HEK293 (cell line): ENCODE data around the gene GSC.
A peak's percentile ranks its signal among the peaks of the same experiment; 100 is the strongest.

ENCODE experiments used
- CTCF ChIA-PET: fragments of 350-600 bp; formaldehyde crosslinking; extraction: SDS; loops from one replicate; lab custom pipeline; 2021; ENCODE audit warnings: antibody characterized with exemption; lab: Yijun Ruan, JAX
- POLR2A ChIA-PET: fragments of 300-600 bp; formaldehyde crosslinking; extraction: SDS; loops from one replicate; lab custom pipeline; 2020; ENCODE audit warnings: antibody characterized with exemption, inconsistent platforms; lab: Yijun Ruan, JAX
- H3K27ac ChIP-seq: fragments of 200-500 bp; sonication (Bioruptor generic); 2 replicates; pipeline ENCODE4 v1.5.1; 2014; ENCODE audit warnings: low read depth, low read length, control low read depth, inconsistent platforms; ENCODE audit errors: extremely low read depth
- H3K36me3 ChIP-seq, 2 experiments: fragments of 200-500 bp in 1 of 2; sonication (Bioruptor generic) in 1 of 2; 1 replicate in 1 of 2; 2 replicates in 1 of 2; pipeline ENCODE4 v1.5.1; 2014 to 2017; ENCODE audit warnings: inconsistent platforms in 2 of 2, low read length in 2 of 2; ENCODE audit not compliant: control insufficient read depth in 2 of 2, insufficient read depth in 1 of 2
- H3K4me1 ChIP-seq: fragments of 200-500 bp; sonication (Bioruptor generic); 2 replicates; pipeline ENCODE4 v1.5.1; 2014; ENCODE audit warnings: mild to moderate bottlenecking, low read length, inconsistent platforms; ENCODE audit not compliant: control insufficient read depth, insufficient read depth
- H3K4me3 ChIP-seq: 2 replicates; pipeline ENCODE4 v1.5.1; 2011; ENCODE audit warnings: low read depth, mild to moderate bottlenecking, control low read depth, low read length, moderate library complexity
- H3K9me3 ChIP-seq: fragments of 200-500 bp; sonication (Bioruptor generic); 2 replicates; pipeline ENCODE4 v1.5.1; 2014; ENCODE audit warnings: low read depth, low read length, inconsistent platforms; ENCODE audit not compliant: control insufficient read depth, insufficient read depth
- BCL11B ChIP-seq: fragments of 450-650 bp; formaldehyde crosslinking; IDR thresholded peaks from 2 replicates; pipeline ENCODE4 v1.5.1; 2016; ENCODE audit warnings: low read depth, missing biosample characterization, missing genetic modification characterization
- GFI1B ChIP-seq: fragments of 450-650 bp; formaldehyde crosslinking; IDR thresholded peaks from 2 replicates; pipeline ENCODE4 v1.5.1; 2016; ENCODE audit warnings: missing biosample characterization, missing genetic modification characterization
- GLI4 ChIP-seq: fragments of 450-650 bp; formaldehyde crosslinking; IDR thresholded peaks from 2 replicates; pipeline ENCODE4 v1.5.1; 2016; ENCODE audit warnings: missing biosample characterization, missing genetic modification characterization
- SCRT2 ChIP-seq: fragments of 450-650 bp; formaldehyde crosslinking; IDR thresholded peaks from 2 replicates; pipeline ENCODE4 v1.5.1; 2016; ENCODE audit warnings: missing biosample characterization, missing genetic modification characterization
- SP2 ChIP-seq: fragments of 450-650 bp; formaldehyde crosslinking; IDR thresholded peaks from 2 replicates; pipeline ENCODE4 v1.5.1; 2016; ENCODE audit warnings: missing biosample characterization, missing genetic modification characterization
- SP3 ChIP-seq: fragments of 450-650 bp; formaldehyde crosslinking; IDR thresholded peaks from 2 replicates; pipeline ENCODE4 v1.5.1; 2016; ENCODE audit warnings: missing biosample characterization, missing genetic modification characterization
- YY1 ChIP-seq: fragments of 450-650 bp; formaldehyde crosslinking; IDR thresholded peaks from 2 replicates; pipeline ENCODE4 v1.5.1; 2018; ENCODE audit warnings: missing biosample characterization, missing genetic modification characterization
- ZBTB17 ChIP-seq: fragments of 450-650 bp; formaldehyde crosslinking; IDR thresholded peaks from 2 replicates; pipeline ENCODE4 v1.5.1; 2016; ENCODE audit warnings: missing biosample characterization, missing genetic modification characterization
- ZIC2 ChIP-seq: fragments of 450-650 bp; formaldehyde crosslinking; IDR thresholded peaks from 2 replicates; pipeline ENCODE4 v1.5.1; 2016; ENCODE audit warnings: missing biosample characterization, missing genetic modification characterization
- ZNF112 ChIP-seq: fragments of 450-650 bp; formaldehyde crosslinking; IDR thresholded peaks from 2 replicates; pipeline ENCODE4 v1.5.0; 2017; ENCODE audit warnings: missing biosample characterization, missing genetic modification characterization
- ZNF175 ChIP-seq: fragments of 450-650 bp; formaldehyde crosslinking; IDR thresholded peaks from 2 replicates; pipeline ENCODE4 v1.5.1; 2016; ENCODE audit warnings: missing biosample characterization, missing genetic modification characterization
- ZNF214 ChIP-seq: fragments of 450-650 bp; formaldehyde crosslinking; IDR thresholded peaks from 2 replicates; pipeline ENCODE4 v1.5.1; 2017; ENCODE audit warnings: missing biosample characterization, mild to moderate bottlenecking, missing genetic modification characterization, borderline replicate concordance
- ZNF341 ChIP-seq: fragments of 450-650 bp; formaldehyde crosslinking; IDR thresholded peaks from 2 replicates; pipeline ENCODE4; 2016; ENCODE audit warnings: low read depth, missing biosample characterization, missing genetic modification characterization
- ZNF521 ChIP-seq: fragments of 450-650 bp; formaldehyde crosslinking; IDR thresholded peaks from 2 replicates; pipeline ENCODE4 v1.5.1; 2017; ENCODE audit warnings: missing biosample characterization, mild to moderate bottlenecking, missing genetic modification characterization
- ZNF600 ChIP-seq: fragments of 450-650 bp; formaldehyde crosslinking; IDR thresholded peaks from 2 replicates; pipeline ENCODE4 v1.5.1; 2016; ENCODE audit warnings: missing biosample characterization, missing genetic modification characterization
- ZNF664 ChIP-seq: fragments of 450-650 bp; formaldehyde crosslinking; IDR thresholded peaks from 2 replicates; pipeline ENCODE4 v1.5.1; 2016; ENCODE audit warnings: missing biosample characterization, missing genetic modification characterization
- TF ChIP-seq, protein P1 (sequence below): fragments of 450-650 bp; formaldehyde crosslinking; IDR thresholded peaks from 2 replicates; pipeline ENCODE4 v1.5.1; 2016; ENCODE audit warnings: missing biosample characterization, missing genetic modification characterization
- TF ChIP-seq, protein P2 (sequence below): fragments of 450-650 bp; formaldehyde crosslinking; IDR thresholded peaks from 2 replicates; pipeline ENCODE4 v1.5.1; 2016; ENCODE audit warnings: missing biosample characterization, missing genetic modification characterization, low read depth
- TF ChIP-seq, protein P3 (sequence below): fragments of 450-650 bp; formaldehyde crosslinking; IDR thresholded peaks from 2 replicates; pipeline ENCODE4 v1.5.0; 2017; ENCODE audit warnings: missing biosample characterization, missing genetic modification characterization, borderline replicate concordance

The GSC gene

DNA sequence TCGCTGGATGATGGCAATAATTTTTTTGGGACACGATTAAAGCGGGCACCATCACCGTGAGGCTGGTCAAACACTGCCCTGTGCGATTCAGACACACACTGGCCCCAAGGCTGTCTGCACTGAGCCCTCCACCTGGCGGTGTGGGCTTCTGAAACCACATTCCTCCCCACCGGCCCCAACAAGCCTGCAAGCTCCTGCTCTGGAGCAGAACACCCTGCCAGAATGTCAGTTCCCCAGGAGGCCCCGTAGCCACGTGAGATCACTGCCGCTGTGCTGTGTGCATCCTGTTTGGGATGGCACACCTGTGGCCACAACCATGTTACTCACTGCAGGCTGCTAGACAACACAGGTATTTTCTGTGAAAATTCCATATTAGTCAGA, 7.9 kb downstream of the GSC start:
- no peaks in the 10 kb centered on the region for H3K4me1 ChIP-seq

DNA sequence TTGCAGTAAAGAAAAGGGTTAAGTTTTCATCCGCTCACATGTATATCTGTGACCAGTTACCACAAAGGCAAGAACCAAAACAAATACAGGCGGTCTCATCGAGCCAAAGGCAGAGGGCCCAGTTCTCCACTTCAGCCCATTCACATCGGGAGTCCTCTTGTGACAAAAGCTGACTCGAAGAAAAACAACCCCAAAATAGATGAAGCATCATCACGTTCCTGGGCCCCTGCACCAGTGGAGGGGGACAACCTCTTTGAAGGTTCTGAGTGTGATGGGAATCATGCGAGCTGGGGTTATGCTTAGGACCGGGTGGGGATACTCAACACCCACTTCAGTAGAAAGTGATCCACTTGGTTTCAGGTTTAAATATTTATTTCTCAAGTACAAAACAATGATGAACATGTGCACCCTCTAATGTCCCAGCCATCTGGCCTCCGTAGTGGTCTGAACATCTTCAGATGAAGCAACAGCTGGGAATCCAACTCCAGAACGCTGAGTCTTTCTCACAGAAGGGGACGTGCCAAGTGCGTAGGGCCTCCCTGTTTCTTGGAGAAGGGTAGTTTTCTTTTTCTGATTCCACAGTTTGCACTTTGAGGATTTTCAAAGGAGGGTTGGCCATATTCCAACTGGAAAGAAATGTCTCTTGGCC, 8.4 kb downstream of the GSC start:
- Histone ChIP-seq H3K9me3 (no peaks in the 10 kb centered on the region), H3K27ac (no peak overlapping the region), H3K4me3 (no peak overlapping the region), H3K4me1 (no peaks in the 10 kb centered on the region), H3K36me3 (no peaks in the 10 kb centered on the region)
- POLR2A ChIA-PET, result no interaction called here
- CTCF ChIA-PET, result no interaction called here
- no peak for TF ChIP-seq ZNF214 (tag by site-specific recombination)
- TF ChIP-seq ZNF600 (tag by site-specific recombination), result no peak
- TF ChIP-seq YY1 (tag by site-specific recombination), result no peak
- no peak for TF ChIP-seq ZIC2 (tag by site-specific recombination)
- no peak for TF ChIP-seq SP3
- TF ChIP-seq ZNF175 (tag by site-specific recombination), result no peak
- TF ChIP-seq, protein P1, sequence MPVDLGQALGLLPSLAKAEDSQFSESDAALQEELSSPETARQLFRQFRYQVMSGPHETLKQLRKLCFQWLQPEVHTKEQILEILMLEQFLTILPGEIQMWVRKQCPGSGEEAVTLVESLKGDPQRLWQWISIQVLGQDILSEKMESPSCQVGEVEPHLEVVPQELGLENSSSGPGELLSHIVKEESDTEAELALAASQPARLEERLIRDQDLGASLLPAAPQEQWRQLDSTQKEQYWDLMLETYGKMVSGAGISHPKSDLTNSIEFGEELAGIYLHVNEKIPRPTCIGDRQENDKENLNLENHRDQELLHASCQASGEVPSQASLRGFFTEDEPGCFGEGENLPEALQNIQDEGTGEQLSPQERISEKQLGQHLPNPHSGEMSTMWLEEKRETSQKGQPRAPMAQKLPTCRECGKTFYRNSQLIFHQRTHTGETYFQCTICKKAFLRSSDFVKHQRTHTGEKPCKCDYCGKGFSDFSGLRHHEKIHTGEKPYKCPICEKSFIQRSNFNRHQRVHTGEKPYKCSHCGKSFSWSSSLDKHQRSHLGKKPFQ (tag by site-specific recombination), result no peak

More for the DNA sequence above, 7.9 kb downstream of the GSC start:
- Histone ChIP-seq H3K27ac (no peak overlapping the region), H3K4me3 (no peak overlapping the region)
- TF ChIP-seq, protein P2, sequence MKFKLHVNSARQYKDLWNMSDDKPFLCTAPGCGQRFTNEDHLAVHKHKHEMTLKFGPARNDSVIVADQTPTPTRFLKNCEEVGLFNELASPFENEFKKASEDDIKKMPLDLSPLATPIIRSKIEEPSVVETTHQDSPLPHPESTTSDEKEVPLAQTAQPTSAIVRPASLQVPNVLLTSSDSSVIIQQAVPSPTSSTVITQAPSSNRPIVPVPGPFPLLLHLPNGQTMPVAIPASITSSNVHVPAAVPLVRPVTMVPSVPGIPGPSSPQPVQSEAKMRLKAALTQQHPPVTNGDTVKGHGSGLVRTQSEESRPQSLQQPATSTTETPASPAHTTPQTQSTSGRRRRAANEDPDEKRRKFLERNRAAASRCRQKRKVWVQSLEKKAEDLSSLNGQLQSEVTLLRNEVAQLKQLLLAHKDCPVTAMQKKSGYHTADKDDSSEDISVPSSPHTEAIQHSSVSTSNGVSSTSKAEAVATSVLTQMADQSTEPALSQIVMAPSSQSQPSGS (tag by site-specific recombination), result no peak
- TF ChIP-seq SCRT2, result 0 out of 2 replicates have a peak, but pooled peaks have one; percentile 12
- TF ChIP-seq ZIC2 (tag by site-specific recombination), result 0 out of 2 replicates have a peak, but pooled peaks have one; percentile 6
- TF ChIP-seq BCL11B (tag by site-specific recombination), result no peak
- TF ChIP-seq, all 188 proteins: peak for 2
- CTCF ChIA-PET, result no interaction called here
- Histone ChIP-seq H3K36me3 (peaks cover 0 to 2% of the 10 kb centered on the region in 2 experiments; a peak in 1 of 3 replicates), H3K9me3 (no peaks in the 10 kb centered on the region)
- POLR2A ChIA-PET, result no interaction called here

DNA sequence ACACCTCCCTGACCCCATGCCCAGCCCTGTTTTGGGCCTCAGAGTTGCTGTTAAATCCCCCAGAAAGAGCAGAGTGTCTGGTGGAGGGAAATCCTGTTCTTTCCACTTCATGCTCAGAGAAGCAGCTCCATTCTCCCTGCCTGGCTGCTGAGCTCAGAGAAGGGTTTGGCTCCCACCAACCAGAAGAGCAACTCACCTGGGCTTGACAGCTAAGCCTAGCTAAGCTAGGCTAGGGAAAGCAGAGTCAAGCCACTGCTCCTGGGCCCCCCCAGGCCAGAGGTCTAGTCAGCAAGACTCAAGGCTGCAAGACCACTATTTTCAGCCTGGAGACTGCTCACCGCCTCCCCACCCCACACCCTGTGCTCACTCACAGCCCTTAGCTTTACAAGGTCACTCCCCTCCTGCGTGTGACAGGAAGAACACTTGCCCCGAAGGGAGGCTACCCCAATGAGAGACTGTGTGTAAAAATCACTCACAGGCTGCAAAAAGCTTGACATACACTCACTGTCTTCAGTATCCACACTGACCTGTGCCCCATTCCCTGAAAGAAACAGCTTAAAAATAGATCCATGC, 13.5 kb downstream of the GSC start:
- CTCF ChIA-PET, result interaction anchor here (1.1 to 1.3 kb wide), 2 partner anchors 10 to 20 kb away, joined by 3 to 4 read pairs; no protein-coding TSS in a partner anchor
- TF ChIP-seq ZBTB17 (tag by site-specific recombination) (peak; percentile 78), ZNF112 (tag by site-specific recombination) (no peak), ZNF341 (tag by site-specific recombination) (peak; percentile 72), ZNF521 (tag by site-specific recombination) (no peak)
- TF ChIP-seq, all 188 proteins: peak for 2
- Histone ChIP-seq H3K4me1 (no peaks in the 10 kb centered on the region), H3K4me3 (no peak overlapping the region), H3K36me3 (no peaks in the 10 kb centered on the region), H3K27ac (no peak overlapping the region), H3K9me3 (no peaks in the 10 kb centered on the region)
- POLR2A ChIA-PET, result no interaction called here

DNA sequence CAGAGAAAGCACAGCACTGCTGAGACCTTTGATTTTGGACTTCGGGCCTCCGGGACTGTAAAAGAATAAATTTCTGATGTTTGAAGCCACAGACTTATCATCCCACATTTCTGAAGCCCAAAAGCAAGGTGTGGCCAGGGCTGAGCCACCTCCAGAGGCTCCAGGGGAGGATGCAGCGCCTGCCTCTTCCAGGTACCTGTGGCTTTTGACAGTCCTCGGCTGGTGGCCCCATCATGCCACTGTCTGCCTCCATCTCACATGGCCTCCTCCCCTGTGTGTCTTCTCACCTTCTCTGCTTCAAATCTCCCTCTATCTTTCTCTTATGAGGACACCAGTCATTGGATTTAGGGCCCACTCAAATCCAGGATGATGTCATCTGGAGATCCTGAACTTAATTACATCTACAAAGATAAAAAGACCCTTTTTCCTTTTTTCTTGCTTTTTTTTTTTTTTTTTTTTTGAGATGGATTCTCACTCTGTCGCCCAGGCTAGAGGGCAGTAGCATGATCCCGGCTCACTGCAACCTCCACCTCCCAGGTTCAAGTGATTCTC, 15.4 kb downstream of the GSC start:
- Histone ChIP-seq H3K4me1 (no peaks in the 10 kb centered on the region), H3K36me3 (no peaks in the 10 kb centered on the region), H3K9me3 (no peaks in the 10 kb centered on the region), H3K27ac (no peak overlapping the region), H3K4me3 (no peak overlapping the region)
- ChIA-PET POLR2A (no interaction called here), CTCF (interaction anchor here (0.7 kb wide), 1 partner anchor 1540 kb away, joined by 3 read pairs; no protein-coding TSS in a partner anchor)
- TF ChIP-seq, protein P2 (tag by site-specific recombination), result peak; percentile 76; the same call in 1 of the 2 replicates
- TF ChIP-seq ZNF175 (tag by site-specific recombination), result no peak
- TF ChIP-seq, protein P3, sequence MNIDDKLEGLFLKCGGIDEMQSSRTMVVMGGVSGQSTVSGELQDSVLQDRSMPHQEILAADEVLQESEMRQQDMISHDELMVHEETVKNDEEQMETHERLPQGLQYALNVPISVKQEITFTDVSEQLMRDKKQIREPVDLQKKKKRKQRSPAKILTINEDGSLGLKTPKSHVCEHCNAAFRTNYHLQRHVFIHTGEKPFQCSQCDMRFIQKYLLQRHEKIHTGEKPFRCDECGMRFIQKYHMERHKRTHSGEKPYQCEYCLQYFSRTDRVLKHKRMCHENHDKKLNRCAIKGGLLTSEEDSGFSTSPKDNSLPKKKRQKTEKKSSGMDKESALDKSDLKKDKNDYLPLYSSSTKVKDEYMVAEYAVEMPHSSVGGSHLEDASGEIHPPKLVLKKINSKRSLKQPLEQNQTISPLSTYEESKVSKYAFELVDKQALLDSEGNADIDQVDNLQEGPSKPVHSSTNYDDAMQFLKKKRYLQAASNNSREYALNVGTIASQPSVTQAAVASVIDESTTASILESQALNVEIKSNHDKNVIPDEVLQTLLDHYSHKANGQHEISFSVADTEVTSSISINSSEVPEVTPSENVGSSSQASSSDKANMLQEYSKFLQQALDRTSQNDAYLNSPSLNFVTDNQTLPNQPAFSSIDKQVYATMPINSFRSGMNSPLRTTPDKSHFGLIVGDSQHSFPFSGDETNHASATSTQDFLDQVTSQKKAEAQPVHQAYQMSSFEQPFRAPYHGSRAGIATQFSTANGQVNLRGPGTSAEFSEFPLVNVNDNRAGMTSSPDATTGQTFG (tag by site-specific recombination), result no peak
- no peak for TF ChIP-seq ZNF664 (tag by site-specific recombination)
- no peak for TF ChIP-seq SP2
- TF ChIP-seq GLI4 (tag by site-specific recombination), result no peak
- TF ChIP-seq GFI1B (tag by site-specific recombination), result no peak
